ENCODE data around the gene HIBCH. TPM values are rescaled to one million over a fixed set of nuclear protein-coding genes. Genes with fewer than 3 reads are reported as not detected.
A peak's percentile ranks its signal among the peaks of the same experiment; 100 is the strongest.

HIBCH gene
- total RNA-seq, 4 donors from 2014 or later: 15.6 to 19.9 (median 17.8) TPM

DNA sequence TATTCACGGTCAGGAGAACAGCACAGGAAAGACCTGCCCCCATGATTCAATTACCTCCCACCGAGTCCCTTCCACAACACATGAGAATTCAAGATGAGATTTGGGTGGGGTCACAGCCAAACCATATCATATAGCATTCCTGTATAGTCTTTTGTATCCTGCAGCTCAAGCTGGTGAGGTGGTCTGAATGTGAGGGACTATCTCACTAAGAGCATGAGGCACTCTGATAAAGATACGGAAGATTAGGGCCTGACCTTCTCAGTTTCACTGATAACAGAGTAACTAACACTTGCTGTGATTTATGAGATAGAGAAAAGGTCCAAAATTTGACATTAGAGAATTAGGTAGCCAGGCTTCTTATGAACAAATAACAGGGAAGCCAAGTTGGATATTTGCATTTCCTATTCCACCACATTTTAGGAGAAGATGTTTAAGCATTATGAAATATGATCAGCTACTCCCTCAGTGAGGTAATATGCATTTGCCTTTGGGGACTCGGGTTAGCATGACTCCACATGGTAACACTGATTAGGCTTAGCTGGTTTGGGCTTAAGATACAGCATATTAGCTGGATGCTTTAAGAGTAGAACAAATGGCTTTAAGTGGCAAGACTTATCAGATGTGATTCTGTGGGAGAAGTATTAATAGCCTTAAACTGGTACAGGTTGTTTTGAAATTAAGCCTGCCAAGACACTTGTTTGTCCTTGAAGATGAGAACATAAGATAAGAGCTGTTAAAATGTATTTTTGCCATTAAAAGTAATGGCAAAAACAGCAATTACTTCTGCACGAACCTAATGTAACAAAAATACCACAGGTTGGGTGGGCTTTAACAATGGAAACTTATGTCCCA, 150.2 kb downstream of the HIBCH start:
- H3K9me3 ChIP-seq: peaks cover 0 to 4% (median 0%) of the 10 kb centered on the region in 4 donors
- 67 to 72% methylated on average over 5 of the region's 5 CpGs for WGBS, 2 donors
- DNase-seq (ENCODE audit: low spot score in 2 of 2): no peak
- H3K36me3 ChIP-seq: no peaks in the 10 kb centered on the region
- no peak overlapping the region for H3K4me3 ChIP-seq
- TF ChIP-seq, protein P1, sequence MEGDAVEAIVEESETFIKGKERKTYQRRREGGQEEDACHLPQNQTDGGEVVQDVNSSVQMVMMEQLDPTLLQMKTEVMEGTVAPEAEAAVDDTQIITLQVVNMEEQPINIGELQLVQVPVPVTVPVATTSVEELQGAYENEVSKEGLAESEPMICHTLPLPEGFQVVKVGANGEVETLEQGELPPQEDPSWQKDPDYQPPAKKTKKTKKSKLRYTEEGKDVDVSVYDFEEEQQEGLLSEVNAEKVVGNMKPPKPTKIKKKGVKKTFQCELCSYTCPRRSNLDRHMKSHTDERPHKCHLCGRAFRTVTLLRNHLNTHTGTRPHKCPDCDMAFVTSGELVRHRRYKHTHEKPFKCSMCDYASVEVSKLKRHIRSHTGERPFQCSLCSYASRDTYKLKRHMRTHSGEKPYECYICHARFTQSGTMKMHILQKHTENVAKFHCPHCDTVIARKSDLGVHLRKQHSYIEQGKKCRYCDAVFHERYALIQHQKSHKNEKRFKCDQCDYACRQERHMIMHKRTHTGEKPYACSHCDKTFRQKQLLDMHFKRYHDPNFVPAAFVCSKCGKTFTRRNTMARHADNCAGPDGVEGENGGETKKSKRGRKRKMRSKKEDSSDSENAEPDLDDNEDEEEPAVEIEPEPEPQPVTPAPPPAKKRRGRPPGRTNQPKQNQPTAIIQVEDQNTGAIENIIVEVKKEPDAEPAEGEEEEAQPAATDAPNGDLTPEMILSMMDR (IDR thresholded peaks at IDR 0.05): no peak
- no peak for TF ChIP-seq EP300 (IDR thresholded peaks at IDR 0.05)
- TF ChIP-seq POLR2A (IDR thresholded peaks at IDR 0.05): no peak
- peaks cover 0 to 7% (median 0%) of the 10 kb centered on the region in 4 donors for H3K4me1 ChIP-seq
- H3K27me3 ChIP-seq: no peaks in the 10 kb centered on the region
- no peak overlapping the region for H3K27ac ChIP-seq

DNA sequence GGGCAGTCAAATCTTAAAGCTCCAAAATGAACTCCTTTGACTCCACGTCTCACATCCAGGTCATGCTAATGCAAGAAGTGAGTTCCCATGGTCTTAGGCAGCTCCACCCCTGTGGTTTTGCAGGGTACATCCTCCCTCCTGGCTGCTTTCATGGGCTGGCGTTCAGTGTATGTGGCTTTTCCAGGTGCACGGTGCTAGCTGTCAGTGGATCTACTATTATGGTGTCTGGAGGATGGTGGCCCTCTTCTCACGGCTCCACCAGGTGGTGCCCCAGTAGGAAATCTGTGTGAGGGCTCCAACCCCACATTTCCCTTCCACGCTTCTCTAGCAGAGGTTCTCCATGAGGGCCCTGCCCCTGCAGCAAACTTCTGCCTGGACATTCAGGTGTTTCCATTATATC, 151.9 kb downstream of the HIBCH start:
- no peaks in the 10 kb centered on the region for H3K36me3 ChIP-seq
- 96% methylated on average over 5 of the region's 5 CpGs for WGBS, 2 donors
- DNase-seq (ENCODE audit: low spot score in 2 of 2): no peak
- no peaks in the 10 kb centered on the region for H3K27me3 ChIP-seq
- TF ChIP-seq, protein P1 (IDR thresholded peaks at IDR 0.05): no peak
- no peak for TF ChIP-seq EP300 (IDR thresholded peaks at IDR 0.05)
- no peak for TF ChIP-seq POLR2A (IDR thresholded peaks at IDR 0.05)
- H3K27ac ChIP-seq: no peak overlapping the region
- H3K9me3 ChIP-seq: peaks cover 0 to 4% (median 0%) of the 10 kb centered on the region in 4 donors
- H3K4me3 ChIP-seq: no peak overlapping the region
- H3K4me1 ChIP-seq: peaks cover 0 to 7% (median under 1%) of the 10 kb centered on the region in 4 donors

DNA sequence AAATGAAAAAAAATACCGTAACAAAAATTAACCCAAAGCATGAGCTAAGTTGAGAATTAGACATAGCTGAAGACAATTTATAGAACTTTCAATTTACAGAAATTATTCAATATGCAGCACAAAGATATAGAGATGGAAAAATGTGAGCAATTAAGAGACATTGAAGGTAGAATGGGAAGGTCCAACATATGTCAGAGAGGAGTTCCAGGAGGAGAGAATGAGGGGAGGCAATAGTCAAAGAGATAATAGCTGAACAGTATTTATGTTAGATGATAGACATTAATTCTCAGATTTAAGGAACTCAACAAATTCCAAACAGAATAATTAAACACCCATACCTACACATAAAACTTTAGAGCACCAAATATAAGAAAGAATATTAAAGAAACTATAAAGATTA, 154.1 kb downstream of the HIBCH start:
- WGBS, 2 donors: 93 to 100% methylated on average over 1 of the region's 1 CpG
- DNase-seq (ENCODE audit: low spot score in 2 of 2): no peak
- no peaks in the 10 kb centered on the region for H3K27me3 ChIP-seq
- peaks cover 0 to 19% (median 4%) of the 10 kb centered on the region in 4 donors for H3K4me1 ChIP-seq
- no peak overlapping the region for H3K27ac ChIP-seq
- H3K36me3 ChIP-seq: no peaks in the 10 kb centered on the region
- H3K4me3 ChIP-seq: no peak overlapping the region
- H3K9me3 ChIP-seq: peaks cover 0 to 4% (median 0%) of the 10 kb centered on the region in 4 donors
- TF ChIP-seq POLR2A (IDR thresholded peaks at IDR 0.05) (no peak), EP300 (IDR thresholded peaks at IDR 0.05) (no peak)
- TF ChIP-seq, protein P1 (IDR thresholded peaks at IDR 0.05): no peak

DNA sequence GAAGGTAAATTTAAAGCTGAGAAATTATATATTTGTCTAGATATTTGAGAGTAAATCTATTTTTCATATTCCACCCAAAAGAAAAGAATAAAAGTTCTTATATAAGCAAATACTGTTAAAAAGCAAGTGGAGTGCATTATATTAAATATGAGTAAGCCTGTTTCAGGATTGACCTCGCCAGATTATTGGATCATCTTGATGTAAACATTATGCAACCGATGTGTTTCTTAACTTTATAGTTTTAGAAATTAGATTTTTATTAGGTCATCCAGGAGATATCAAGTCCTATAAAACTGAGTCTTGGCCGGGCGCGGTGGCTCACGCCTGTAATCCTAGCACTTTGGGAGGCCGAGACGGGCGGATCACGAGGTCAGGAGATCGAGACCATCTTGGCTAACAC, 156.8 kb downstream of the HIBCH start:
- H3K27me3 ChIP-seq: no peaks in the 10 kb centered on the region
- no peaks in the 10 kb centered on the region for H3K36me3 ChIP-seq
- H3K4me1 ChIP-seq: peaks cover 0 to 42% (median 13%) of the 10 kb centered on the region in 4 donors
- 95 to 96% methylated on average over 11 of the region's 11 CpGs for WGBS, 2 donors
- peaks cover 0 to under 1% (median 0%) of the 10 kb centered on the region in 4 donors for H3K9me3 ChIP-seq
- no peak for DNase-seq (ENCODE audit: low spot score in 2 of 2)
- TF ChIP-seq POLR2A (IDR thresholded peaks at IDR 0.05) (no peak), EP300 (IDR thresholded peaks at IDR 0.05) (no peak)
- TF ChIP-seq, protein P1 (IDR thresholded peaks at IDR 0.05): no peak
- peak overlapping the region in 3 of 4 donors; percentile 16 to 88 (median 48) for H3K27ac ChIP-seq
- no peak overlapping the region for H3K4me3 ChIP-seq

DNA sequence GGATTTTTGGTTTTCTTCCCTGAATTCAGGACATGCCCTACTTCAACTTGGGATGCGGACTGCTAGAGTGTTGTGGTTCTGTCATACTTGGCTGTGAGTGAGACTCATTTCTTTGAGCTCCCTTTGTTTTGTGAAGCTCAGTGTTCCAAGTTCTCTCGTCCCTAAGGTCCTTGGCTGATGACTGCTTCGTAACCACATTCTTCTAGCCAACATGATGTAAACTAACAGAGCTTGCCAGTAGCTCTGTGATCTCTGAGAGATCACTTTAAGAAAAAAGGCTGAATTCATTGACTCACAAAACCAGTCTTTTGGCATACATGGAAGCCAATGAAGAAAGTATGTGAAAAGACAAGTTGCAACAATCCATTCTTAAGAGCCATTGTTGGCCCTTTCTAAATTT, 160.2 kb downstream of the HIBCH start:
- Histone ChIP-seq H3K36me3 (no peaks in the 10 kb centered on the region), H3K4me3 (no peak overlapping the region), H3K27ac (peak overlapping the region in 3 of 4 donors; percentile 51 to 88 (median 74)), H3K27me3 (no peaks in the 10 kb centered on the region), H3K9me3 (no peaks in the 10 kb centered on the region), H3K4me1 (peaks cover 0 to 42% (median 13%) of the 10 kb centered on the region in 4 donors)
- WGBS, 2 donors: 15 to 21% methylated on average over 3 of the region's 3 CpGs
- TF ChIP-seq EP300 (IDR thresholded peaks at IDR 0.05): peak in 1 of 2 donors; percentile 88
- TF ChIP-seq, protein P1 (IDR thresholded peaks at IDR 0.05): no peak
- TF ChIP-seq POLR2A (IDR thresholded peaks at IDR 0.05): no peak
- DNase-seq (ENCODE audit: low spot score in 2 of 2): peak; percentile 18 to 70

All from tibial nerve (tissue), 4 donors.